Measurements from ENCODE around the gene MKX. TPM values are rescaled to one million over a fixed set of nuclear protein-coding genes. Genes with fewer than 3 reads are reported as not detected.

MKX gene
- total and polyA plus RNA-seq, 2 donors (not counting 3 experiments of a cell fraction or from before 2014, with no cell fraction given): not detected

GRCh38 chr10:27717861-27718260 lies 27.8 kb downstream of the MKX start:
- no peak overlapping the region for H3K4me2 ChIP-seq (ENCODE audit: insufficient read depth, low read length)
- no peaks in the 10 kb centered on the region for H3K27me3 ChIP-seq (ENCODE audit: control insufficient read depth in 2 of 2, insufficient read depth in 2 of 2, low read length in 2 of 2)
- H3K9ac ChIP-seq (replicated peaks; ENCODE audit: extremely low read depth, insufficient read depth, low read length): no peak overlapping the region
- H3K4me3 ChIP-seq (replicated peaks in 1 of 3; ENCODE audit: insufficient read depth in 1 of 3, low read depth in 1 of 3, low read length in 3 of 3): no peak overlapping the region
- dilution Hi-C loops (cut with MboI; ENCODE audit: extremely low pct_ligation_motif_present, low sequenced_read_pairs) (no loop called here), intact Hi-C loops (cut with micrococcal nuclease) (no loop called here)
- no TSS peak for BruUV-seq (replicated peaks)
- FAIRE-seq: no peak
- H3K9me3 ChIP-seq (replicated peaks; ENCODE audit: control insufficient read depth, insufficient read depth, low read length): no peaks in the 10 kb centered on the region
- no peak overlapping the region for H2AFZ ChIP-seq (ENCODE audit: low read depth, low read length)
- no peaks in the 10 kb centered on the region for H3K79me2 ChIP-seq (ENCODE audit: control insufficient read depth, insufficient read depth, low read length)
- POLR2A ChIA-PET: no interaction called here
- H3K4me1 ChIP-seq (ENCODE audit: control insufficient read depth, extremely low read depth, insufficient read depth, low read length): no peaks in the 10 kb centered on the region
- H4K20me1 ChIP-seq (replicated peaks; ENCODE audit: control insufficient read depth, extremely low read depth, insufficient read depth, low read length): no peaks in the 10 kb centered on the region
- H3K36me3 ChIP-seq (ENCODE audit: control insufficient read depth in 2 of 2, extremely low read depth in 1 of 2, insufficient read depth in 2 of 2, low read length in 2 of 2): no peaks in the 10 kb centered on the region
- CTCF ChIA-PET: interaction anchor here (0.9 to 1.5 kb wide), 2 partner anchors 15 to 27 kb away, joined by 3 to 4 read pairs; no protein-coding TSS in a partner anchor
- DNase-seq (ENCODE audit: low read depth, low spot score): no peak
- TF ChIP-seq MYC (IDR thresholded peaks at IDR 0.05; ENCODE audit: low read depth, low read length) (no peak), EZH2 (IDR thresholded peaks at IDR 0.05; ENCODE audit: borderline replicate concordance, low read depth, low read length, severe bottlenecking) (no peak), POLR2A (IDR thresholded peaks at IDR 0.05; ENCODE audit: low read depth, low read length) (no peak), JUN (IDR thresholded peaks at IDR 0.05; ENCODE audit: borderline replicate concordance, insufficient read depth, insufficient read length, low read depth) (no peak)
- no peaks in the 10 kb centered on the region for H3K9me1 ChIP-seq (replicated peaks; ENCODE audit: control insufficient read depth, extremely low read depth, insufficient read depth, low read length)
- H3K27ac ChIP-seq (ENCODE audit: insufficient read depth, low read depth, low read length): no peak overlapping the region

GRCh38 chr10:27717224-27717623 lies 28.4 kb downstream of the MKX start:
- H3K36me3 ChIP-seq (ENCODE audit: control insufficient read depth in 2 of 2, extremely low read depth in 1 of 2, insufficient read depth in 2 of 2, low read length in 2 of 2): no peaks in the 10 kb centered on the region
- FAIRE-seq: no peak
- DNase-seq (ENCODE audit: low read depth, low spot score): no peak
- no peaks in the 10 kb centered on the region for H4K20me1 ChIP-seq (replicated peaks; ENCODE audit: control insufficient read depth, extremely low read depth, insufficient read depth, low read length)
- dilution Hi-C loops (cut with MboI; ENCODE audit: extremely low pct_ligation_motif_present, low sequenced_read_pairs) (no loop called here), intact Hi-C loops (cut with micrococcal nuclease) (no loop called here)
- no peaks in the 10 kb centered on the region for H3K4me1 ChIP-seq (ENCODE audit: control insufficient read depth, extremely low read depth, insufficient read depth, low read length)
- no peak overlapping the region for H3K4me2 ChIP-seq (ENCODE audit: insufficient read depth, low read length)
- no peak overlapping the region for H3K27ac ChIP-seq (ENCODE audit: insufficient read depth, low read depth, low read length)
- H3K9ac ChIP-seq (replicated peaks; ENCODE audit: extremely low read depth, insufficient read depth, low read length): no peak overlapping the region
- no peaks in the 10 kb centered on the region for H3K79me2 ChIP-seq (ENCODE audit: control insufficient read depth, insufficient read depth, low read length)
- H3K9me3 ChIP-seq (replicated peaks; ENCODE audit: control insufficient read depth, insufficient read depth, low read length): no peaks in the 10 kb centered on the region
- POLR2A ChIA-PET: no interaction called here
- no peak overlapping the region for H2AFZ ChIP-seq (ENCODE audit: low read depth, low read length)
- TF ChIP-seq JUN (IDR thresholded peaks at IDR 0.05; ENCODE audit: borderline replicate concordance, insufficient read depth, insufficient read length, low read depth): no peak
- TF ChIP-seq POLR2AphosphoS5 (IDR thresholded peaks at IDR 0.05; ENCODE audit: insufficient read depth, low read depth, low read length): no peak
- no peaks in the 10 kb centered on the region for H3K27me3 ChIP-seq (ENCODE audit: control insufficient read depth in 2 of 2, insufficient read depth in 2 of 2, low read length in 2 of 2)
- CTCF ChIA-PET: interaction anchor here (0.9 to 1.5 kb wide), 2 partner anchors 16 to 27 kb away, joined by 3 to 4 read pairs; no protein-coding TSS in a partner anchor
- H3K4me3 ChIP-seq (replicated peaks in 1 of 3; ENCODE audit: insufficient read depth in 1 of 3, low read depth in 1 of 3, low read length in 3 of 3): no peak overlapping the region
- no peaks in the 10 kb centered on the region for H3K9me1 ChIP-seq (replicated peaks; ENCODE audit: control insufficient read depth, extremely low read depth, insufficient read depth, low read length)
- no TSS peak for BruUV-seq (replicated peaks)

All from endothelial cell of umbilical vein (primary cell).